Measurements from ENCODE around the gene BTRC.

Gene BTRC

DNA sequence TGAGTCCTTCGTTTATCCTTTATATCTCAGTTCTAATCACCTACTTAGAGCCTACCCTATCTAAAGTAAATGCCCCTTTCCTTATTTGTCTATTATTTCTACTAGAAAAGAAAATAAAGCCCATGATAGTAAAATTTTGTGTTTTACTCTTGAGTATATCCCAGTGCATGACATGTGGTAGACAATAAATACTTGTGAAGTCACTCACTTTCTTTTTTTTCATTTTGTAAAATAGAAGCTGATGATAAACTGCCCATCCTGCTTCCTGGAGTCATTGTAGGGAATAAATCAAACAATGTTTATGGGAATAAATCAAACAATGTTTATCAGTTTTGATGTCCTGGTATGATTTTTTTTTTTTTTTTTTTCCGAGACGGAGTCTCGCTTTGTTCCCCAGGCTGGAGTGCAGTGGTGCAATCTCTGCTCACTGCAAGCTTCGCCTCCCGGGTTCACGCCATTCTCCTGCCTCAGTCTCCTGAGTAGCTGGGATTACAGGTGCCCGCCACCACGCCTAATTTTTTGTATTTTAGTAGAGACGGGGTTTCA is 36.1 kb downstream of the BTRC start:
- H3K36me3 ChIP-seq (ENCODE audit: insufficient read depth), result no peaks in the 10 kb centered on the region
- H3K27ac ChIP-seq, result no peak overlapping the region
- H3K4me2 ChIP-seq, result no peak overlapping the region
- no peaks in the 10 kb centered on the region for H3K27me3 ChIP-seq (ENCODE audit: insufficient read depth, low read depth)
- no peaks in the 10 kb centered on the region for H3K4me1 ChIP-seq (ENCODE audit: low read depth, poor library complexity, severe bottlenecking)
- TF ChIP-seq, protein P1, sequence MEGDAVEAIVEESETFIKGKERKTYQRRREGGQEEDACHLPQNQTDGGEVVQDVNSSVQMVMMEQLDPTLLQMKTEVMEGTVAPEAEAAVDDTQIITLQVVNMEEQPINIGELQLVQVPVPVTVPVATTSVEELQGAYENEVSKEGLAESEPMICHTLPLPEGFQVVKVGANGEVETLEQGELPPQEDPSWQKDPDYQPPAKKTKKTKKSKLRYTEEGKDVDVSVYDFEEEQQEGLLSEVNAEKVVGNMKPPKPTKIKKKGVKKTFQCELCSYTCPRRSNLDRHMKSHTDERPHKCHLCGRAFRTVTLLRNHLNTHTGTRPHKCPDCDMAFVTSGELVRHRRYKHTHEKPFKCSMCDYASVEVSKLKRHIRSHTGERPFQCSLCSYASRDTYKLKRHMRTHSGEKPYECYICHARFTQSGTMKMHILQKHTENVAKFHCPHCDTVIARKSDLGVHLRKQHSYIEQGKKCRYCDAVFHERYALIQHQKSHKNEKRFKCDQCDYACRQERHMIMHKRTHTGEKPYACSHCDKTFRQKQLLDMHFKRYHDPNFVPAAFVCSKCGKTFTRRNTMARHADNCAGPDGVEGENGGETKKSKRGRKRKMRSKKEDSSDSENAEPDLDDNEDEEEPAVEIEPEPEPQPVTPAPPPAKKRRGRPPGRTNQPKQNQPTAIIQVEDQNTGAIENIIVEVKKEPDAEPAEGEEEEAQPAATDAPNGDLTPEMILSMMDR (conservative IDR thresholded peaks at IDR 0.05; ENCODE audit: low read depth, low read length), result no peak
- H2AFZ ChIP-seq (ENCODE audit: low read depth), result no peak overlapping the region
- H3K79me2 ChIP-seq (ENCODE audit: insufficient read depth, low read depth), result no peaks in the 10 kb centered on the region
- no peaks in the 10 kb centered on the region for H4K20me1 ChIP-seq (ENCODE audit: insufficient read depth)
- H3K4me3 ChIP-seq (IDR thresholded peaks at IDR 0.05; ENCODE audit: insufficient read depth, low read depth, low read length), result no peak overlapping the region
- no peak overlapping the region for H3K9ac ChIP-seq

DNA sequence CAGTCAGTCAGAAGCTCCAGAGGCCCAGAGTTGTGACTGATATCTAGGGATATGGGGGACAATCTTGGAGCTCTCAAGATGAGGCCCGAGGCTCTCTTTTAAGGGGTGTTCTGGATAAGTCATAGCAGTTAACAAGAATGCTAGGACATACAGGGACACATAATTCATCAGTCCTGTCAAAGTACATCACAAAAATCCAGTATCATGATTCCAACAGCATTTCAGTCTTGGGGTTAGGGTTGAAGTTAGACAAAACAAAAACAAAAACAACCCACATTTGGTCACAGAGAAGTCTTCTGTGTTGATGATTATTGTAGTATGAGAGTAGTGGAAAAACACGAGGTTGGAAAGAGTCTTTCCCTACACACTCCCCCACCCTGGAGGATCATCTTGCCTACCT is 39.4 kb downstream of the BTRC start:
- H3K9ac ChIP-seq, result no peak overlapping the region
- TF ChIP-seq, protein P1 (conservative IDR thresholded peaks at IDR 0.05; ENCODE audit: low read depth, low read length), result no peak
- H3K4me3 ChIP-seq (IDR thresholded peaks at IDR 0.05; ENCODE audit: insufficient read depth, low read depth, low read length), result no peak overlapping the region
- no peak overlapping the region for H2AFZ ChIP-seq (ENCODE audit: low read depth)
- H3K4me2 ChIP-seq, result no peak overlapping the region
- H3K36me3 ChIP-seq (ENCODE audit: insufficient read depth), result no peaks in the 10 kb centered on the region
- H3K79me2 ChIP-seq (ENCODE audit: insufficient read depth, low read depth), result no peaks in the 10 kb centered on the region
- H4K20me1 ChIP-seq (ENCODE audit: insufficient read depth), result no peaks in the 10 kb centered on the region
- H3K27ac ChIP-seq, result no peak overlapping the region
- H3K27me3 ChIP-seq (ENCODE audit: insufficient read depth, low read depth), result no peaks in the 10 kb centered on the region
- no peaks in the 10 kb centered on the region for H3K4me1 ChIP-seq (ENCODE audit: low read depth, poor library complexity, severe bottlenecking)

- Histone ChIP-seq H3K9ac (no peak overlapping the region), H3K27me3 (ENCODE audit: insufficient read depth, low read depth) (no peaks in the 10 kb centered on the region), H3K4me2 (no peak overlapping the region), H3K36me3 (ENCODE audit: insufficient read depth) (no peaks in the 10 kb centered on the region), H3K4me3 (IDR thresholded peaks at IDR 0.05; ENCODE audit: insufficient read depth, low read depth, low read length) (no peak overlapping the region), H3K27ac (no peak overlapping the region), H4K20me1 (ENCODE audit: insufficient read depth) (no peaks in the 10 kb centered on the region), H2AFZ (ENCODE audit: low read depth) (no peak overlapping the region), H3K4me1 (ENCODE audit: low read depth, poor library complexity, severe bottlenecking) (no peaks in the 10 kb centered on the region), H3K79me2 (ENCODE audit: insufficient read depth, low read depth) (no peaks in the 10 kb centered on the region)
- TF ChIP-seq, protein P1 (conservative IDR thresholded peaks at IDR 0.05; ENCODE audit: low read depth, low read length), result no peak
These were observed 40.7 kb downstream of the BTRC start for GRCh38 chr10:101394524-101395133.

GRCh38 chr10:101397140-101397539 is 43.2 kb downstream of the BTRC start:
- no peaks in the 10 kb centered on the region for H3K27me3 ChIP-seq (ENCODE audit: insufficient read depth, low read depth)
- H3K36me3 ChIP-seq (ENCODE audit: insufficient read depth), result no peaks in the 10 kb centered on the region
- TF ChIP-seq, protein P1 (conservative IDR thresholded peaks at IDR 0.05; ENCODE audit: low read depth, low read length), result no peak
- H3K4me1 ChIP-seq (ENCODE audit: low read depth, poor library complexity, severe bottlenecking), result no peaks in the 10 kb centered on the region
- no peak overlapping the region for H3K9ac ChIP-seq
- no peak overlapping the region for H3K4me2 ChIP-seq
- H3K79me2 ChIP-seq (ENCODE audit: insufficient read depth, low read depth), result no peaks in the 10 kb centered on the region
- H3K27ac ChIP-seq, result no peak overlapping the region
- H4K20me1 ChIP-seq (ENCODE audit: insufficient read depth), result no peaks in the 10 kb centered on the region
- H3K4me3 ChIP-seq (IDR thresholded peaks at IDR 0.05; ENCODE audit: insufficient read depth, low read depth, low read length), result no peak overlapping the region
- H2AFZ ChIP-seq (ENCODE audit: low read depth), result no peak overlapping the region

Data from KMS-11 (cell line).